B cell (primary cell): Measurements from ENCODE around the gene ATF6B. TPM values are rescaled to one million over a fixed set of nuclear protein-coding genes. Genes with fewer than 3 reads are reported as not detected.
"Not testable (repeated sequence)": the region's sequence is repeated elsewhere in the genome, so short reads cannot be mapped to it uniquely, and the experiment has no call there.

ENCODE experiments used
- ATAC-seq: fragments of 200-7000 bp; cut with Tn5 transposase; one replicate; pipeline ENCODE4 v1.10.0; 2021; ENCODE audit warnings: low read depth, mild to moderate bottlenecking, moderate number of reproducible peaks, moderate library complexity
- CTCF ChIA-PET: fragments of 350-600 bp; sonication (Branson Sonifier 250); formaldehyde crosslinking; loops from one replicate; lab custom pipeline; 2021; ENCODE audit warnings: antibody characterized with exemption, inconsistent platforms; lab: Charles Lee
- POLR2A ChIA-PET: fragments of 350-600 bp; sonication (Branson Sonifier 250); formaldehyde crosslinking; loops from one replicate; lab custom pipeline; 2021; ENCODE audit warnings: antibody characterized with exemption; lab: Charles Lee
- DNase-seq: peaks from one replicate; pipeline ENCODE4 v3.0.0; 2013
- H2AFZ ChIP-seq: 2 replicates; pipeline ENCODE4 v1.6.1; 2012; ENCODE audit warnings: mild to moderate bottlenecking, low read depth, low read length; ENCODE audit not compliant: insufficient read depth, poor library complexity, severe bottlenecking
- H3K27ac ChIP-seq, 2 donors: 1 replicate in 1 of 2; 2 replicates in 1 of 2; pipeline ENCODE4 v1.5.1; 2012 to 2013; ENCODE audit warnings: low read length in 2 of 2, mild to moderate bottlenecking in 2 of 2, moderate library complexity in 1 of 2
- H3K27me3 ChIP-seq, 4 experiments: fragments of 200-600 bp in 1 of 4; sonication (generic) in 1 of 4; replicated peaks in 1 of 4; 1 replicate in 2 of 4; 2 replicates in 2 of 4; pipeline versions ENCODE4 v1.6.1 to v1.7.0; 2013 to 2016; ENCODE audit warnings: low read length in 3 of 4, mild to moderate bottlenecking in 2 of 4, mixed read lengths in 1 of 4, moderate library complexity in 1 of 4; ENCODE audit not compliant: insufficient read depth in 4 of 4, control insufficient read depth in 3 of 4; ENCODE audit errors: control extremely low read depth in 1 of 4
- H3K36me3 ChIP-seq, 2 experiments: replicated peaks in 1 of 2; 1 replicate in 1 of 2; 2 replicates in 1 of 2; pipeline versions ENCODE4 v1.6.1 to v1.7.1; 2013; ENCODE audit warnings: low read length in 1 of 2; ENCODE audit not compliant: insufficient read depth in 2 of 2, control insufficient read depth in 1 of 2; ENCODE audit errors: control extremely low read depth in 1 of 2, extremely low read depth in 1 of 2
- H3K4me1 ChIP-seq, 2 donors: fragments of 200-600 bp in 1 of 2; sonication (generic) in 1 of 2; 1 replicate in 1 of 2; 2 replicates in 1 of 2; pipeline versions ENCODE4 v1.5.1 to v1.6.1; 2013 to 2017; ENCODE audit warnings: low read length in 2 of 2; ENCODE audit not compliant: control insufficient read depth in 2 of 2, insufficient read depth in 2 of 2
- H3K4me2 ChIP-seq: replicated peaks from 2 replicates; pipeline ENCODE3; 2012; ENCODE audit warnings: mild to moderate bottlenecking, low read depth, low read length; ENCODE audit not compliant: poor library complexity, severe bottlenecking
- H3K4me3 ChIP-seq, 5 experiments: fragments of 200-600 bp in 1 of 5; sonication (generic) in 1 of 5; 1 replicate in 3 of 5; 2 replicates in 2 of 5; pipeline versions ENCODE4 v1.5.1 to v1.7.0; 2011 to 2016; ENCODE audit warnings: low read length in 4 of 5, mild to moderate bottlenecking in 4 of 5, low read depth in 2 of 5, control low read depth in 1 of 5, moderate library complexity in 1 of 5; ENCODE audit not compliant: insufficient read depth in 1 of 5; ENCODE audit errors: control extremely low read depth in 1 of 5, extremely low read depth in 1 of 5
- H3K79me2 ChIP-seq: fragments of 200-600 bp; sonication (generic); one replicate; pipeline ENCODE4 v1.6.0; 2016; ENCODE audit warnings: low read length; ENCODE audit not compliant: control insufficient read depth, insufficient read depth
- H3K9ac ChIP-seq: fragments of 200-600 bp; sonication (generic); 2 replicates; pipeline ENCODE4 v1.6.1; 2017; ENCODE audit warnings: mild to moderate bottlenecking, low read length, moderate library complexity
- H3K9me3 ChIP-seq, 3 donors: one replicate each; pipeline versions ENCODE4 v1.6.1 to v1.7.1; 2013; ENCODE audit warnings: low read length in 2 of 3; ENCODE audit not compliant: control insufficient read depth in 2 of 3, insufficient read depth in 1 of 3; ENCODE audit errors: control extremely low read depth in 1 of 3
- H4K20me1 ChIP-seq: 2 replicates; pipeline ENCODE4 v1.6.0; 2012; ENCODE audit warnings: mild to moderate bottlenecking, low read length; ENCODE audit not compliant: insufficient read depth, control insufficient read depth, poor library complexity, severe bottlenecking
- H3K27ac Mint-ChIP-seq: one replicate; pipeline ENCODE4 v1.8.0; 2021; ENCODE audit warnings: mixed read lengths
- H3K27me3 Mint-ChIP-seq: one replicate; pipeline ENCODE4 v1.8.0; 2021; ENCODE audit warnings: mixed read lengths
- H3K4me1 Mint-ChIP-seq: one replicate; pipeline ENCODE4 v1.8.0; 2021; ENCODE audit warnings: mixed read lengths
- H3K4me3 Mint-ChIP-seq: one replicate; pipeline ENCODE4 v1.8.0; 2021; ENCODE audit warnings: mixed read lengths
- H3K9me3 Mint-ChIP-seq: one replicate; pipeline ENCODE4 v1.8.0; 2022; ENCODE audit warnings: mixed read lengths; ENCODE audit not compliant: insufficient read depth
- CTCF ChIP-seq: fragments of 200-600 bp; IDR thresholded peaks from one replicate; pipeline ENCODE4 v1.8.0; 2022; ENCODE audit warnings: antibody characterized with exemption, mild to moderate bottlenecking
- EZH2 ChIP-seq: IDR thresholded peaks from 2 replicates; pipeline ENCODE4 v1.6.1; 2012; ENCODE audit warnings: borderline replicate concordance, low read depth, mild to moderate bottlenecking, moderate library complexity, low read length; ENCODE audit not compliant: insufficient read depth, poor library complexity, severe bottlenecking
- WGBS: methylation state at CpG from one replicate; pipeline ENCODE4 v1.1.5; 2013; ENCODE audit warnings: missing lambda C conversion rate; ENCODE audit not compliant: insufficient coverage; 5-methylcytosine and 5-hydroxymethylcytosine counted together
- intact Hi-C: fragments of 100-400 bp; cut with micrococcal nuclease; formaldehyde crosslinking; loops from one replicate; pipeline ENCODE4 v1.10.0; 2022
- polyA plus RNA-seq: library from polyadenylated mRNA; depleted of rRNA; stranded (reverse); fragments of >200 nt; gene quantifications from 2 replicates; pipeline ENCODE4 v1.2.3, GENCODE V29; 2012
- total RNA-seq, 2 donors: library from RNA; stranded (reverse); fragments of 120-200 nt in 1 of 2; gene quantifications; 1 replicate in 1 of 2; 2 replicates in 1 of 2; pipeline versions ENCODE4 v1.2.3 to v1.2.4, GENCODE V29; 2013 to 2022

ATF6B gene
- total and polyA plus RNA-seq, 2 donors (not counting 1 experiment from before 2014, with no cell fraction given), result 180 to 201 TPM

DNA sequence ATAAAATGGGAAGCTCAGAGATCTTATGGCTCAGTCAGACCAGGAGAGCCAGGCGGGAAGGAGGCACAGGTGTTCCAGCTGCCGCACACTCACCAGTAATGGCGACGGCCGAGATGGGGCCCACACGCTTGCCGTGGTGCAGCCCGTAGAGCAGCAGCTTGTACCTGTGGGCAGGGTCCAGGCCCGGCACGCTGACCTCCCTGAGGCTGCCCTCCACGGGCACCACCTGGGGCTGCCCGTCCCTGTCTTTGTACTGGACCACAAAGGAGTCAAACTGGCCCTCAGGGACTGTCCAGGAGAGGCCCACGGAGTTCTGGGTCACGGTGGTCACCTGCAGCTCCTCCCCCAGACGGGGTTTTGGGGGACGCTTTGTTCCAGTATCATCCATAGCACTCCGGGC is 58.6 kb downstream of the ATF6B start:
- H3K27ac ChIP-seq, result no peak overlapping the region
- no peak overlapping the region for H2AFZ ChIP-seq
- ATAC-seq (no peak), DNase-seq (no peak)
- no peak overlapping the region for H3K4me3 ChIP-seq
- 92% methylated on average over 17 of the region's 17 CpGs for WGBS
- H3K27me3 ChIP-seq, result no peaks in the 10 kb centered on the region
- POLR2A ChIA-PET, result no interaction called here
- no peaks in the 10 kb centered on the region for H4K20me1 ChIP-seq
- no peak overlapping the region for H3K4me3 Mint-ChIP-seq
- H3K4me1 ChIP-seq, result no peaks in the 10 kb centered on the region
- H3K4me1 Mint-ChIP-seq, result no peaks in the 10 kb centered on the region
- intact Hi-C loops, result no loop called here
- H3K27ac Mint-ChIP-seq, result no peak overlapping the region
- H3K79me2 ChIP-seq, result no peaks in the 10 kb centered on the region
- H3K4me2 ChIP-seq, result no peak overlapping the region
- TF ChIP-seq CTCF (no peak), EZH2 (no peak)
- H3K9me3 ChIP-seq, result no peaks in the 10 kb centered on the region
- no peaks in the 10 kb centered on the region for H3K36me3 ChIP-seq
- no peak overlapping the region for H3K9ac ChIP-seq
- no peaks in the 10 kb centered on the region for H3K9me3 Mint-ChIP-seq
- CTCF ChIA-PET, result no interaction called here
- peaks cover 18% of the 10 kb centered on the region for H3K27me3 Mint-ChIP-seq

DNA sequence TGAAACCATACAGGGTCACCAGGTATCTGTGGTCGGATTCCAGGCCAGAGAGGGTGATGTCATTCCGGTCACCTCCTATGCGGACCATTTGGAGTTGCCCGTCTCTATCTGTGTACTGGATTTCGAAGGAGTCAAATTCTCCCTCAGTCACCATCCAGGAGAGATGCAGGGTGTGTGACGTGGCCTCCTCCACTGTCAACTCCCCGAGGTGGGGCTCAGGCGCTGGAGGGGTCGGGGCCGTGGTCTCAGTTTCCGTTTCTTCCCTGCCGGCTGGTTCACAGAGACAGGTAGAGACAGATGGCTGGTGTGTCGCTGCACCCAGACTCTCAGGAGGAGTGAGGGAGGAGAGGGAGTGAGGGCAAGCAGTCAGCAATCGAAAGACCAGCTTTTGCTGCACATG is 59.2 kb downstream of the ATF6B start:
- no peaks in the 10 kb centered on the region for H3K4me1 Mint-ChIP-seq
- no peaks in the 10 kb centered on the region for H3K36me3 ChIP-seq
- H3K9me3 ChIP-seq, result no peaks in the 10 kb centered on the region
- CTCF ChIA-PET, result no interaction called here
- no peak overlapping the region for H3K4me3 Mint-ChIP-seq
- 90% methylated on average over 14 of the region's 14 CpGs for WGBS
- no peaks in the 10 kb centered on the region for H3K79me2 ChIP-seq
- H3K4me1 ChIP-seq, result no peaks in the 10 kb centered on the region
- H4K20me1 ChIP-seq, result no peaks in the 10 kb centered on the region
- no peak overlapping the region for H3K4me2 ChIP-seq
- intact Hi-C loops, result no loop called here
- POLR2A ChIA-PET, result no interaction called here
- H3K4me3 ChIP-seq, result no peak overlapping the region
- no peaks in the 10 kb centered on the region for H3K9me3 Mint-ChIP-seq
- H3K27ac ChIP-seq, result no peak overlapping the region
- no peak for DNase-seq
- no peak overlapping the region for H2AFZ ChIP-seq
- H3K27me3 Mint-ChIP-seq, result peaks cover 15% of the 10 kb centered on the region
- H3K27me3 ChIP-seq, result no peaks in the 10 kb centered on the region
- H3K27ac Mint-ChIP-seq, result no peak overlapping the region
- H3K9ac ChIP-seq, result no peak overlapping the region
- ATAC-seq, result no peak
- TF ChIP-seq CTCF, result no peak
- TF ChIP-seq EZH2, result no peak

DNA sequence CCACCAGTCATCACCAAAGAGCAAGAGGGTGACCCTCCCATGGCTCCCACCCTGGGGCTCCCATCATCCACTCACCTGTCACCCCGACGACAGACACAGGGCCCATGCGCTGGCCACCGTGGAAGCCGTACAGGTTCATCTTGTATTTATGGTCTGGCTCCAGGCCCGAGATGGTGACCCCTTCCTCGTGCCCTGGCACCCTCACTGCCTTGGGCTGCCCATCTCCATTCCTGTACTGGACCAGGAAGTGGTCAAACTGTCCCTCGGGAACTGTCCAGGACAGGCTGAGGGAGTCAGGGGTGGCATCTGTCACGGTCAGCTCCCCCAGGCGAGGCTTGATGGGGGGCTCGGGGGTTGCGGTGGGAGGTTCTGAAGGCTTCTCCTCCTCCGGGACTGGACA is 59.7 kb downstream of the ATF6B start:
- intact Hi-C loops, H3K36me3 ChIP-seq, H3K4me3 Mint-ChIP-seq, H3K4me2 ChIP-seq, POLR2A ChIA-PET, H3K27ac Mint-ChIP-seq, H3K4me1 Mint-ChIP-seq, H3K9ac ChIP-seq, H3K4me1 ChIP-seq, H4K20me1 ChIP-seq, H3K4me3 ChIP-seq, DNase-seq, CTCF ChIA-PET, H3K9me3 ChIP-seq, H2AFZ ChIP-seq, H3K27ac ChIP-seq, H3K9me3 Mint-ChIP-seq, H3K79me2 ChIP-seq, ATAC-seq, H3K27me3 ChIP-seq: not testable (repeated sequence)
- H3K27me3 Mint-ChIP-seq, result peaks cover 16% of the 10 kb centered on the region
- WGBS, result 88% methylated on average over 13 of the region's 13 CpGs
